Kidney (tissue), 14 donors: ENCODE results near the gene NXPH4. TPM values are rescaled to one million over a fixed set of nuclear protein-coding genes. Genes with fewer than 3 reads are reported as not detected.

Source experiments
- DNase-seq, 5 donors: peaks; one replicate each; pipeline ENCODE4 v3.0.0-alpha.2; 2013 to 2020
- FAIRE-seq: peaks from 2 replicates; lab custom pipeline; 2012; peaks lifted over from hg19 to GRCh38; lab: Jason Lieb, UNC
- H3K27ac ChIP-seq, 2 donors: one replicate each; pipeline ENCODE4 v1.7.0; 2013; ENCODE audit warnings: low read depth in 2 of 2, low read length in 2 of 2, inconsistent platforms in 1 of 2
- H3K27me3 ChIP-seq: one replicate; pipeline ENCODE4 v1.7.1; 2013; ENCODE audit warnings: low read length, inconsistent platforms; ENCODE audit not compliant: control insufficient read depth, insufficient read depth
- H3K36me3 ChIP-seq, 3 donors: one replicate each; pipeline versions ENCODE4 v1.7.0 to v1.7.1; 2013; ENCODE audit warnings: low read length in 3 of 3, control low read depth in 1 of 3, inconsistent platforms in 1 of 3; ENCODE audit not compliant: insufficient read depth in 3 of 3, control insufficient read depth in 2 of 3
- H3K4me1 ChIP-seq, 3 donors: one replicate each; pipeline versions ENCODE4 v1.7.0 to v1.7.1; 2013; ENCODE audit warnings: low read length in 3 of 3, inconsistent platforms in 1 of 3, low read depth in 1 of 3; ENCODE audit not compliant: control insufficient read depth in 2 of 3, insufficient read depth in 2 of 3
- H3K4me3 ChIP-seq, 3 donors: one replicate each; pipeline versions ENCODE4 v1.7.0 to v1.8.1; 2013; ENCODE audit warnings: low read length in 3 of 3, control low read depth in 1 of 3, inconsistent platforms in 1 of 3
- H3K9ac ChIP-seq, 3 donors: one replicate each; pipeline versions ENCODE4 v1.7.0 to v1.7.1; 2013; ENCODE audit warnings: low read length in 3 of 3, control low read depth in 1 of 3, inconsistent platforms in 1 of 3
- H3K9me3 ChIP-seq, 3 donors: one replicate each; pipeline versions ENCODE4 v1.7.0 to v1.7.1; 2013; ENCODE audit warnings: low read length in 3 of 3, control low read depth in 1 of 3, inconsistent platforms in 1 of 3; ENCODE audit not compliant: control insufficient read depth in 2 of 3, insufficient read depth in 1 of 3
- CTCF ChIP-seq: IDR thresholded peaks from 3 replicates; pipeline ENCODE4 v1.5.1; 2012; ENCODE audit warnings: mild to moderate bottlenecking, moderate library complexity, borderline replicate concordance; ENCODE audit not compliant: insufficient read depth; ENCODE audit errors: extremely low read depth
- intact Hi-C: fragments of 100-400 bp; cut with DNase I; formaldehyde crosslinking; loops from one replicate; pipeline ENCODE4 v1.11.1; 2022
- polyA plus RNA-seq: library from polyadenylated mRNA; stranded (reverse); fragments of 350-450 nt; fragmentation: Illumina TruSeq; extraction: RNeasy Lipid Tissue Mini Kit (QIAGEN cat#74804); gene quantifications from one replicate; pipeline ENCODE4 v1.2.3, GENCODE V29; 2014; ENCODE audit warnings: low read depth, low replicate concordance; ENCODE audit not compliant: insufficient read depth
- total RNA-seq: library from RNA; stranded (reverse); fragmentation: NEBNext Ultra II Directional; extraction: Animal tissue kit (Norgen Biotek cat#: 25700); gene quantifications from one replicate; pipeline ENCODE4 v1.2.1, GENCODE V29; 2021
- donor health status: control.
- donor health status: control.
- donor health status: control.
- donor health status: control.
- donor health status: control.
- donor health status: DM: yes; HTN: yes; CAD: no.
- donor health status: Normal renal cell carcinoma (clear cell type).

NXPH4 gene
- total and polyA plus RNA-seq, 2 donors from 2014 or later = 0.16 to 0.71 TPM

GRCh38 chr12:57262126-57262822 is 45.7 kb downstream of the NXPH4 start:
- no peak overlapping the region for H3K9ac ChIP-seq

GRCh38 chr12:57263096-57263495 is 46.5 kb downstream of the NXPH4 start:
- no peak for TF ChIP-seq CTCF
- DNase-seq = no peak
- Histone ChIP-seq H3K4me1 (no peaks in the 10 kb centered on the region), H3K27me3 (no peaks in the 10 kb centered on the region), H3K9ac (no peak overlapping the region), H3K9me3 (no peaks in the 10 kb centered on the region), H3K4me3 (no peak overlapping the region), H3K36me3 (peaks cover 4 to 41% (median 25%) of the 10 kb centered on the region in 3 donors), H3K27ac (no peak overlapping the region)
- intact Hi-C loops = loop anchor here (10.0 kb wide), 1 partner anchor 192 kb away; the partner anchor contains the start of genes GLI1 and INHBE
- FAIRE-seq = no peak

More at GRCh38 chr12:57262126-57262822, 45.7 kb downstream of the NXPH4 start:
- no peak for TF ChIP-seq CTCF
- H3K27me3 ChIP-seq = no peaks in the 10 kb centered on the region
- H3K4me3 ChIP-seq = no peak overlapping the region
- DNase-seq (no peak), FAIRE-seq (no peak)
- no peaks in the 10 kb centered on the region for H3K9me3 ChIP-seq
- H3K4me1 ChIP-seq = no peaks in the 10 kb centered on the region
- intact Hi-C loops = loop anchor here (10.0 kb wide), 1 partner anchor 193 kb away; the partner anchor contains the start of genes GLI1 and INHBE
- peaks cover 6 to 48% (median 28%) of the 10 kb centered on the region in 3 donors for H3K36me3 ChIP-seq
- H3K27ac ChIP-seq = no peak overlapping the region

GRCh38 chr12:57266681-57267080 is 50.1 kb downstream of the NXPH4 start:
- Histone ChIP-seq H3K27me3 (no peaks in the 10 kb centered on the region), H3K9me3 (no peaks in the 10 kb centered on the region), H3K27ac (no peak overlapping the region), H3K36me3 (peaks cover 10 to 36% (median 32%) of the 10 kb centered on the region in 3 donors), H3K4me3 (no peak overlapping the region), H3K9ac (no peak overlapping the region), H3K4me1 (no peaks in the 10 kb centered on the region)
- DNase-seq = no peak
- no peak for TF ChIP-seq CTCF
- FAIRE-seq = no peak
- intact Hi-C loops = loop anchor here (10.0 kb wide), 1 partner anchor 188 kb away; the partner anchor contains the start of genes GLI1 and INHBE
